GM12891 (cell line): Measurements from ENCODE around the gene VASP.

ENCODE experiments used
- POLR2A ChIP-seq: IDR thresholded peaks from 2 replicates; pipeline ENCODE4 v1.6.1; 2011; ENCODE audit warnings: low read depth, low read length, control low read depth
- POLR2AphosphoS5 ChIP-seq: IDR thresholded peaks from 2 replicates; pipeline ENCODE4 v1.6.1; 2011; ENCODE audit warnings: low read depth, low read length, control low read depth
- TAF1 ChIP-seq: IDR thresholded peaks from 2 replicates; pipeline ENCODE4 v1.6.1; 2011; ENCODE audit warnings: low read depth, low read length, control low read depth

GRCh38 chr19:45478454-45479238 is 28.6 kb upstream of the VASP start:
- TF ChIP-seq POLR2A (peak; percentile 75), POLR2AphosphoS5 (peak; percentile 68), TAF1 (no peak; the same call in 1 of the 2 replicates)
